NT2/D1 (cell line): ENCODE results near the gene MGAT5B.

ENCODE experiments used
- SUZ12 ChIP-seq: IDR thresholded peaks from 2 replicates; pipeline ENCODE4 v1.6.1; 2011; ENCODE audit not compliant: insufficient read length, insufficient read depth; ENCODE audit errors: extremely low read depth
- ZNF274 ChIP-seq: IDR thresholded peaks from 2 replicates; pipeline ENCODE4 v1.6.1; 2011; ENCODE audit warnings: mild to moderate bottlenecking, low read depth, low read length

- TF ChIP-seq ZNF274 (no peak), SUZ12 (no peak)
Observed at GRCh38 chr17:76995387-76996105, 127.3 kb downstream of the MGAT5B start.
